NCI-H2081 treated with DMSO at 0.1 percent for 48 hours (cell line): Measurements from ENCODE around the gene MAML3.

Experiments used
- DNase-seq: peaks from one replicate; lab custom pipeline; 2025; lab: John Stamatoyannopoulos, UW

The MAML3 gene

DNA sequence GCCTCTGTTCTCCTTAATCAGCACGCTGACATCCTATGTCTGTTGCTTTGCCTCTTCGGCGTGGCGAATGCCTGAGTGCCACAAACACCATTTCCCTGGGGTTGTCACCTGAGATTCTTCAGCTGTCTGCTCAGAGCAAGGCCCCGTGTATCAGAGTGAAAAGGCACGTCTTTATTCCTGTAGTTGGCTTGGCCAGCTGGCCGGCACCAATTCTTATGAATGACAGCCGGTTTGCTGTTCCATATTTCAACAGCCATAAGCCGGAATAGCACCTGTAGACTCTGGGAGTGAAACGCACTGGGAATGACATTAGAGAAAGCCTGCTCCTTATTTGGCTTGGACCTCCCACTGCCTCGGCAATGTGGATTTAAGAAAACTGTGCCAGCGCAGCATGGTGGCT, 399.0 kb downstream of the MAML3 start:
- no peak for DNase-seq

GRCh38 chr4:139753686-139754085, 400.3 kb downstream of the MAML3 start:
- no peak for DNase-seq

GRCh38 chr4:139749835-139750498, 404.0 kb downstream of the MAML3 start:
- no peak for DNase-seq

GRCh38 chr4:139749338-139749737, 404.6 kb downstream of the MAML3 start:
- no peak for DNase-seq

DNA sequence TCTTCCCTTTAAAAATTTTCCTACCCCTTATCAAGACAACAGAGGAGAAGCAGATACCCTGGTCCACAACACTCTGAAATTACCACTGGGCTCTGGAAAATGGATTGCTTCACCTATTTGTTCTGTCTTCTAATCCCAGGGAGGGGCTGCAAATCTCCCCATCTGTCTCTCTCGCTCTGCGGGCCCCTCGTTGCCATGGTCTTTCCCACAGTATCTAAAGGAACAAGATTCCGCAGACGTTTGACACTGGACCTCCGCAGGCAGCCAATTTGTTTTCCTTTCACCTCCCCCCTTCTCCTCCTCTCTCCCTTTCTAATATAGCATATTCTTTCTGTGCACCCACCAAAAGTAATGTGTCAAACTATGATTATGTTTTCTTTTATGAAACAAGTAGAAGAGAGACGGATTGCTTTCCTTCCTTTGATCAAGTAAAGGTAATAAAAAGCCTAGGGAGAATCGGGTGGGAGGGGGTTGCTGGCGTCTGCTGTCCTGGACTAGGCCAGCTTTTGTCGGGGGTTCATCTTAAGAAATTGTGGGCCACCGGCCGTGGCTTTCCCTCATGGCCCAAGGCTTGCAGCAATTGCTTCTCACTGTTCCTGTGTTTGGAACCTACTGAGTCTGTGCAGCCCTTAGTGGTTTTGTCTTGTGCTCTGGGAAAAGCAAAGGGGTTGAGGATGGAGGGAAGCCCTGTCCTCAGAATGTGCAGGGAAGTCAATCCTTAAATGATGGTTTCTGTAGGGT, 407.4 kb downstream of the MAML3 start:
- DNase-seq, result no peak

GRCh38 chr4:139745111-139745639, 408.8 kb downstream of the MAML3 start:
- DNase-seq, result no peak

GRCh38 chr4:139744232-139744631, 409.8 kb downstream of the MAML3 start:
- no peak for DNase-seq

- DNase-seq, result no peak
Measured at GRCh38 chr4:139743027-139743426, 411.0 kb downstream of the MAML3 start.

DNA sequence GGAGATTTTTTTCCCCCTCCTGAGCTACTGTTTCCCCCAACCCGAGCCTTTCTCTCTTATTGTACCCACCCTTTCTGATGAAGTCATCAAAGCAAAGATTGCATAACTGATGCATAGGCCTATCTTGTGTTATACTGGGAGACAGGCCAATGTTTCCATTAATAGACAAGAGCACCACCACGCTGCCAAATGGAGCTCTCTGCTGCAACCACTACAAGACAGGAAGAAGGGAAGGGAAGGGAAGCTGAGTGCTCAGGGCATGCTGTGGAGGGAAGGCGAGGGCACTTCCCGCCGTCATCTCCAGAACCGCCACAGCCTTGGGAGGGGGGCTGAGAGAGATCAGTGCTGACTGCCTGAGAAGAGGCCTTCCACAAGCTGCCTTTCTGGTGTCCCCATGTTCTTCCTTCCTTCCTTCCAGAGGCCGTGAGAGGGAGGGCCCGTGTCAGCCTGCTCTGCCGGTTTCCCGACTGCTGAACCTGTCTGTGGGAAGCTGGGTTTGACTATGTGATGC, 413.4 kb downstream of the MAML3 start:
- DNase-seq, result peak; percentile 76

DNA sequence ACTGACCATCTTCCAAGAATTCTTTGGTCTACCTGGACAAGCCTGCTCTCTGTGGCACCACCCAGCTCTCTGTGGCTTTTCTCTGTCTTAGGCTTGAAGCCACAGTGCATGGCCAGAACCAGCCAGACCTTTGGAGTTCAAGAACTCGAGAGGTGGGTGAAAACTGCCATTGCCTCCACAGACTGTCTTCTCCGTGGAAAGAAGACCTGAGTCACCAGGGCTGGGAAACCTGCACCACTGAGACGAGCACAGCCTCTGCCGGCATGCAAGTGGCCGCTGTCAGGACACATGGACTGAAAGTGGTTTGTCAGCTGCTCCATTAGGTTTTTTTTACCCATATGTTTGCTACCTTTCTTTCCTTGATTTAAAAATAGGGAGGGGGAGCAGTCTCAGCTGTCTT, 413.9 kb downstream of the MAML3 start:
- DNase-seq, result no peak

- no peak for DNase-seq
Measured at GRCh38 chr4:139738846-139739613, 415.0 kb downstream of the MAML3 start.

GRCh38 chr4:139736661-139737060, 417.3 kb downstream of the MAML3 start:
- no peak for DNase-seq

DNA sequence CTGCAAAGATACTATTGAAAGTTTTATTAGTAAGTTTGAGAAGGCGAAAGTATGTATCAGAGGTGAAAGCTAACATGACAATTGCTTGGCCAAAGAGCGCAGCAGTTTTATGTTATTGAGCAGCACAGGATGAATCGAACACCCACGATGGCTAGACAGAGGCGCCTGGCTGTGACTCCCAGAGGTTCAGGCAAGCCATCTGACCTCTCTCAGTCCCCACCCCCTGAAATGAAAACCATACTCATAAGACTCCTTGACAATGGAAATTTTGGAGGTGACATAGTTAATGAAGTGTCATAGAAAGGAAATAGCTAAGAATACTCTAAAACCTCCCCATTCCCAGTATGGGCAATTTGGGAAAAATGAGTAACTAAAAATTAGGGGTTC, 417.7 kb downstream of the MAML3 start:
- no peak for DNase-seq

GRCh38 chr4:139735381-139736273, 418.4 kb downstream of the MAML3 start:
- DNase-seq, result no peak

GRCh38 chr4:139734875-139735380, 419.1 kb downstream of the MAML3 start:
- peak; percentile 81 for DNase-seq

DNA sequence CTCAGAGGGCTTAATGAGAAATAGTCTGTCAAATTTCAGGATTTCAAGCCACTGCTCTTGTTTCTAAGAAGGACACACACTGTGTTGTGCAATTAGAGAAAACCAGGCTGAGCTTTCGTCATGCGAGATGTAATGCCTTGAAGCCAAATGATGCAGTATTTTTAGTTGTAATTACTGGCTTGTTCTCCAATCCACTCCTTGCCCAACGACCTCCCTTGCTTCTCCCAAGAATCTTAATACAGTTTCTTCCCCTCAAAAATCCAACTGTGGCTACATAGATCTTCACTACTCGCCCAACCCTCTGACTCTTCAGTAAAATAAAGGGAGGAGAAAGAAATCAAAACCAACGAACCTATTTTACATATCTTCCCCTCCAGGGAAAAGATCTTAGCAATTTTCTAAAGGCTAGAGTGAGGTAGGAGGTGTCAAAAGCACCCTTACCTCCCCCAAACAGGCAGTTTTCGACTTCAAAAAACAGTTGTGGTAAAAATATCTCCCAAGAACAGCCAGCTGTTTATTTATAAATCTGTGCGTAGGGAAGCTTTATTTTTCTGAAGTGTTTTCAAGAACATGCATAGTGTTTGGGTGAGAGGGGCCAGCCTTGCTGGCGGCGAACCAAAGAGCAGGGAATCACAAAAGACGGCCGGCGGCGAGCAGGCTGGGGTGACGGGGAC, 419.6 kb downstream of the MAML3 start:
- no peak for DNase-seq

GRCh38 chr4:139732991-139733570, 420.9 kb downstream of the MAML3 start:
- DNase-seq, result no peak

- DNase-seq, result peak; percentile 49
Measured at GRCh38 chr4:139728840-139729239, 425.1 kb downstream of the MAML3 start.

DNA sequence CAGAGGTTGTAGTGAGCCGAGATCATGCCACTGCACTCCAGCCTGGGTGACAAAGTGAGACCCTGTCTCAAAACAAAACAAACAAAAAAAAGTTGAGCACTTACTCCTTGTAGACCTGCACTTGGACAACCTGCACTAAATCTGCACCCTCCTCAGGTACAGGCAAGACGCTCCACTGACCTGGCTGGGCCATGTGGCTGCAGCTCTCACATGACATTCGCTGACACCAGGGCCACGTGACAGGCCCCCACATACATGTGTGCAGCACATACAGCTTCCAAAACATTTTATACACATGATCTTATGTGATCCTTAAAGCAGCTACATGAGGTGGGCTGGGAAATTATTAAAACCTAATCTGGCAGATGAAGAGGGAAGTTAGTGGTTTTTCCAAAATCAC, 425.8 kb downstream of the MAML3 start:
- no peak for DNase-seq

DNA sequence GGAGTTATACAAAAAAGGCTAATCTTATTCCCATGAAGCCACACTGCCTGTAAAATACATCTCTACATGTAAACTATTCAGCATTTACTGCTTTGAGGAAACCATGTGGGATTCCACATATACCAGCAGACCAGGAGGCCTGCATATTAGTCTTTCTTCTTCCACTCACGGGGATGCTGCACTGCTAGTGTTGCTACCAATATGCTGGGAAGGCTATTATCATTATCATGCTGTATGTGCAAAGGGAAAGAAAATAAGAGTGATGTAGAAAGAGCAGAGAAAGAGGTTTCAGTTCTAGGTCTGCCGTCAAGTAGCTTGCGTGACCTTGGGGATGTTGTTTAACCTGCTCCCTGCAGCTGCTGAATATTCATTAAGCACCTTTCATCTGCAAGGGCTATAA, 427.4 kb downstream of the MAML3 start:
- DNase-seq, result no peak
